ENCODE results near the gene CCNB1. TPM values are rescaled to one million over a fixed set of nuclear protein-coding genes. Genes with fewer than 3 reads are reported as not detected.
"Not testable (repeated sequence)": the region's sequence is repeated elsewhere in the genome, so short reads cannot be mapped to it uniquely, and the experiment has no call there.

The CCNB1 gene
- polyA plus RNA-seq, 4 donors = 5.1 to 82.4 (median 26.2) TPM

DNA sequence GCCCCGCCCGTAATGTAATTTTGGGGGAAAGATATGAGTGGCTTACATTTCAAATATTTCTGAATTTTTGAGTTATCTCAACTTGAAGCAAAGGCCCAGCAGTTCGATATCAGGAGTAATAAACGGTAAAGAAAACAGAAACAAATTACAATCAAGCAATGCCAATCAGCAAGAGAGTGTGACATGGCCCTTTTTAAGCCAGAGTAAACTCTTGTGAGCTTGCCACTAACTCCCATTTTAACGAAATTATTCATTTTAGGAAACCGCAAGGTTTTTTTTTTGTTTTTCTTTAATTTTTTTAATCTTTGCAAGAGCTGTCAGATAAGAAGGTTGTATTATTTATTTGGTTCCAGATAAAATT is 50.2 kb downstream of the CCNB1 start:
- Histone ChIP-seq H3K27ac (ENCODE audit: low read depth in 1 of 3, low read length in 2 of 3) (peak overlapping the region in 1 of 3 donors; percentile 45), H3K9me3 (ENCODE audit: control insufficient read depth in 2 of 2, insufficient read depth in 1 of 2, low read depth in 1 of 2, low read length in 1 of 2) (peaks cover 0 to 3% of the 10 kb centered on the region in 2 donors), H3K4me1 (ENCODE audit: control insufficient read depth in 3 of 3, insufficient read depth in 2 of 3, low read depth in 1 of 3, low read length in 2 of 3) (peaks cover 0 to 7% (median 2%) of the 10 kb centered on the region in 3 donors), H3K36me3 (ENCODE audit: control insufficient read depth in 3 of 3, insufficient read depth in 2 of 3, low read depth in 1 of 3, low read length in 3 of 3) (peaks cover 0 to 6% (median 0%) of the 10 kb centered on the region in 3 donors), H3K4me3 (ENCODE audit: low read depth in 1 of 3, low read length in 3 of 3) (peak overlapping the region in 2 of 3 donors; percentile 47 to 93), H3K27me3 (ENCODE audit: control insufficient read depth in 3 of 3, insufficient read depth in 3 of 3, low read length in 3 of 3) (no peaks in the 10 kb centered on the region)
- 9 to 31% (median 19%) methylated on average over 6 of the region's 6 CpGs for WGBS, 3 donors
- peak in 1 of 2 donors; percentile 20 for DNase-seq
- FAIRE-seq = no peak

GRCh38 chr5:69217548-69218526 is 50.9 kb downstream of the CCNB1 start:
- peak; percentile 95 to 97 for DNase-seq
- Histone ChIP-seq H3K27me3 (ENCODE audit: control insufficient read depth in 3 of 3, insufficient read depth in 3 of 3, low read length in 3 of 3) (no peaks in the 10 kb centered on the region), H3K9me3 (ENCODE audit: control insufficient read depth in 2 of 2, insufficient read depth in 1 of 2, low read depth in 1 of 2, low read length in 1 of 2) (peaks cover 0 to 3% of the 10 kb centered on the region in 2 donors), H3K4me1 (ENCODE audit: control insufficient read depth in 3 of 3, insufficient read depth in 2 of 3, low read depth in 1 of 3, low read length in 2 of 3) (peaks cover 0 to 14% (median 2%) of the 10 kb centered on the region in 3 donors), H3K27ac (ENCODE audit: low read depth in 1 of 3, low read length in 2 of 3) (peak overlapping the region; percentile 85 to 96 (median 95)), H3K4me3 (ENCODE audit: low read depth in 1 of 3, low read length in 3 of 3) (peak overlapping the region; percentile 47 to 93 (median 63)), H3K36me3 (ENCODE audit: control insufficient read depth in 3 of 3, insufficient read depth in 2 of 3, low read depth in 1 of 3, low read length in 3 of 3) (peaks cover 0 to 6% (median 0%) of the 10 kb centered on the region in 3 donors)
- FAIRE-seq = no peak
- WGBS, 3 donors = 0% methylated on average over 57 to 73 of the region's 73 CpGs

DNA sequence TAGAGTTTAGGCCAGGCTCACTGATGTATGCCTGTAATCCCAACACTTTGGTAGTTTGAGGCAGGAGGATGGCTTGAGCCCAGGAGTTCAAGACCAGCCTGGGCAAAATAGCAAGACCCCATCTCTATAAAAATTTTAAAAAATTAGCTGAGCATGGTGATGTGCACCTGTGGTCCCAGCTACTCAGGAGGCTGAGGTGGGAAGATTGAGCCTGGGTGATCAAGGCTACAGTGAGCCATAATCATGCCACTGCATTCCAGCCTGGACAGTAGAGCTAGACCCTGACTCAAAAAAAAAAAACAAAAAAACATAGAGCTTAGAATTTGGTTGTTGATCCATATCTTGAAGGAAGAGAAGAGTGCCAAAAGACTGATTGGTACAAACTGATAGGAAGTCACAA is 53.0 kb downstream of the CCNB1 start:
- Histone ChIP-seq H3K27me3 (ENCODE audit: control insufficient read depth in 3 of 3, insufficient read depth in 3 of 3, low read length in 3 of 3) (no peaks in the 10 kb centered on the region), H3K36me3 (ENCODE audit: control insufficient read depth in 3 of 3, insufficient read depth in 2 of 3, low read depth in 1 of 3, low read length in 3 of 3) (peaks cover 0 to 10% (median 0%) of the 10 kb centered on the region in 3 donors), H3K4me1 (ENCODE audit: control insufficient read depth in 3 of 3, insufficient read depth in 2 of 3, low read depth in 1 of 3, low read length in 2 of 3) (peaks cover 0 to 14% (median 2%) of the 10 kb centered on the region in 3 donors), H3K27ac (ENCODE audit: low read depth in 1 of 3, low read length in 2 of 3) (no peak overlapping the region), H3K9me3 (ENCODE audit: control insufficient read depth in 2 of 2, insufficient read depth in 1 of 2, low read depth in 1 of 2, low read length in 1 of 2) (peaks cover 0 to 3% of the 10 kb centered on the region in 2 donors), H3K4me3 (ENCODE audit: low read depth in 1 of 3, low read length in 3 of 3) (no peak overlapping the region)
- FAIRE-seq = no peak
- no peak for DNase-seq

- Histone ChIP-seq H3K4me1 (ENCODE audit: control insufficient read depth in 3 of 3, insufficient read depth in 2 of 3, low read depth in 1 of 3, low read length in 2 of 3) (peaks cover 0 to 14% (median 2%) of the 10 kb centered on the region in 3 donors), H3K36me3 (ENCODE audit: control insufficient read depth in 3 of 3, insufficient read depth in 2 of 3, low read depth in 1 of 3, low read length in 3 of 3) (peaks cover 0 to 13% (median 0%) of the 10 kb centered on the region in 3 donors)
- not testable (repeated sequence) for H3K9me3 ChIP-seq (ENCODE audit: control insufficient read depth in 2 of 2, insufficient read depth in 1 of 2, low read depth in 1 of 2, low read length in 1 of 2); DNase-seq; FAIRE-seq; H3K27me3 ChIP-seq (ENCODE audit: control insufficient read depth in 3 of 3, insufficient read depth in 3 of 3, low read length in 3 of 3); H3K4me3 ChIP-seq (ENCODE audit: low read depth in 1 of 3, low read length in 3 of 3); H3K27ac ChIP-seq (ENCODE audit: low read depth in 1 of 3, low read length in 2 of 3)
- WGBS, 3 donors = 93 to 96% (median 95%) methylated on average over 18 of the region's 18 CpGs
These were observed 53.4 kb downstream of the CCNB1 start for GRCh38 chr5:69220371-69220770.

- H3K4me3 ChIP-seq (ENCODE audit: low read depth in 1 of 3, low read length in 3 of 3); H3K27ac ChIP-seq (ENCODE audit: low read depth in 1 of 3, low read length in 2 of 3); H3K27me3 ChIP-seq (ENCODE audit: control insufficient read depth in 3 of 3, insufficient read depth in 3 of 3, low read length in 3 of 3); FAIRE-seq; H3K9me3 ChIP-seq (ENCODE audit: control insufficient read depth in 2 of 2, insufficient read depth in 1 of 2, low read depth in 1 of 2, low read length in 1 of 2); DNase-seq: not testable (repeated sequence)
- 74 to 96% (median 84%) methylated on average over 8 to 9 of the region's 9 CpGs for WGBS, 3 donors
- peaks cover 0 to 15% (median 0%) of the 10 kb centered on the region in 3 donors for H3K36me3 ChIP-seq (ENCODE audit: control insufficient read depth in 3 of 3, insufficient read depth in 2 of 3, low read depth in 1 of 3, low read length in 3 of 3)
- peaks cover 0 to 17% (median 2%) of the 10 kb centered on the region in 3 donors for H3K4me1 ChIP-seq (ENCODE audit: control insufficient read depth in 3 of 3, insufficient read depth in 2 of 3, low read depth in 1 of 3, low read length in 2 of 3)
These were observed 53.9 kb downstream of the CCNB1 start for GRCh38 chr5:69220833-69221232.

GRCh38 chr5:69224520-69224919 is 57.6 kb downstream of the CCNB1 start:
- Histone ChIP-seq H3K4me3 (ENCODE audit: low read depth in 1 of 3, low read length in 3 of 3) (no peak overlapping the region), H3K9me3 (ENCODE audit: control insufficient read depth in 2 of 2, insufficient read depth in 1 of 2, low read depth in 1 of 2, low read length in 1 of 2) (peaks cover 0 to 3% of the 10 kb centered on the region in 2 donors), H3K27me3 (ENCODE audit: control insufficient read depth in 3 of 3, insufficient read depth in 3 of 3, low read length in 3 of 3) (no peaks in the 10 kb centered on the region), H3K36me3 (ENCODE audit: control insufficient read depth in 3 of 3, insufficient read depth in 2 of 3, low read depth in 1 of 3, low read length in 3 of 3) (peaks cover 0 to 26% (median 5%) of the 10 kb centered on the region in 3 donors), H3K4me1 (ENCODE audit: control insufficient read depth in 3 of 3, insufficient read depth in 2 of 3, low read depth in 1 of 3, low read length in 2 of 3) (peaks cover 0 to 10% (median 0%) of the 10 kb centered on the region in 3 donors), H3K27ac (ENCODE audit: low read depth in 1 of 3, low read length in 2 of 3) (no peak overlapping the region)
- 94 to 97% (median 96%) methylated on average over 8 of the region's 8 CpGs for WGBS, 3 donors
- FAIRE-seq (no peak), DNase-seq (no peak)

DNA sequence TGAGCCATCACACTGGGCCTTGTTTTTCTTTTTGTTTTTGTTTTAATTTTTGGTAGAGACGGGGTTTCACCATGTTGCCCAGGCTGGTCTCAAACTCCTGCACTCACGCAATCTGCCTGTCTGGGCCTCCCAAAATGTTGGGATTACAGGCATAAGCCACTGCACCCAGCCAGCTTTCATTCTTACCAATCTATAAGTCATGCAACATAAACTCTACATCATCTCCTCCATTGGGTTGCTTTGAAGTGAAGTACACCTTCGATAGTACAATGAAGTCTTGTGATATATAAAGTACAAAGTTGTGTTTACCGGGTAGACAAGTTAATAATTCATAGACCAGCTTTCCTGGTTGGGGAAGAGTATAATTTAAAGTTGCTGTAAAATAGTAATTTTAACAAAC is 58.9 kb downstream of the CCNB1 start:
- no peak for FAIRE-seq
- Histone ChIP-seq H3K36me3 (ENCODE audit: control insufficient read depth in 3 of 3, insufficient read depth in 2 of 3, low read depth in 1 of 3, low read length in 3 of 3) (peaks cover 0 to 27% (median 7%) of the 10 kb centered on the region in 3 donors), H3K27me3 (ENCODE audit: control insufficient read depth in 3 of 3, insufficient read depth in 3 of 3, low read length in 3 of 3) (no peaks in the 10 kb centered on the region), H3K4me1 (ENCODE audit: control insufficient read depth in 3 of 3, insufficient read depth in 2 of 3, low read depth in 1 of 3, low read length in 2 of 3) (peaks cover 0 to 10% (median 0%) of the 10 kb centered on the region in 3 donors), H3K9me3 (ENCODE audit: control insufficient read depth in 2 of 2, insufficient read depth in 1 of 2, low read depth in 1 of 2, low read length in 1 of 2) (no peaks in the 10 kb centered on the region), H3K4me3 (ENCODE audit: low read depth in 1 of 3, low read length in 3 of 3) (no peak overlapping the region), H3K27ac (ENCODE audit: low read depth in 1 of 3, low read length in 2 of 3) (peak overlapping the region in 1 of 3 donors; percentile 53)
- peak; percentile 30 to 71 for DNase-seq
- 53 to 79% (median 64%) methylated on average over 4 of the region's 4 CpGs for WGBS, 3 donors

All from small intestine (tissue), 7 donors.